ENCODE results near the gene ICAM1. TPM values are rescaled to one million over a fixed set of nuclear protein-coding genes. Genes with fewer than 3 reads are reported as not detected.

The ICAM1 gene
- total RNA-seq, 6 experiments from 2014 or later = 4.6 to 186 (median 38.5) TPM

DNA sequence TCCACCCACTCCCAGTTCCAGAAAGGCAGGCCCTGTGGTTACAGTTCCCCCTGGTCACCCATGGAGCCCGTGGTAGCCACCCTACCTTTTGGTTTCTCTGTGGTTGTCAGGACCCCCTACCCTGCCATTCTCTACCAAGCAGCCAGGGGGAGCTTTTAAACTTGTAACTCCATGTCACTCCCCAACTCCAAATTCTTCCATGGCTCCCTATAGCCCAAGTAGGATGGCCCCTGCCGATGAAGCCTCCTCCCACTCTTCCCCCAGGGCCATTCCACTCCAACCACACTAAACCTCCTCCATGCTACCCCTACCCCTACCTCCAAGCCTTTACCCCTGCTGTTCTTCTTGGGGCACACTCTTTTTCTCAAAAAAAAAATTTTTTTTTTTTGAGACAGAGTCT, 42.0 kb upstream of the ICAM1 start:
- DNase-seq = no peak
- ATAC-seq = peak; percentile 8 to 47 (median 11)

DNA sequence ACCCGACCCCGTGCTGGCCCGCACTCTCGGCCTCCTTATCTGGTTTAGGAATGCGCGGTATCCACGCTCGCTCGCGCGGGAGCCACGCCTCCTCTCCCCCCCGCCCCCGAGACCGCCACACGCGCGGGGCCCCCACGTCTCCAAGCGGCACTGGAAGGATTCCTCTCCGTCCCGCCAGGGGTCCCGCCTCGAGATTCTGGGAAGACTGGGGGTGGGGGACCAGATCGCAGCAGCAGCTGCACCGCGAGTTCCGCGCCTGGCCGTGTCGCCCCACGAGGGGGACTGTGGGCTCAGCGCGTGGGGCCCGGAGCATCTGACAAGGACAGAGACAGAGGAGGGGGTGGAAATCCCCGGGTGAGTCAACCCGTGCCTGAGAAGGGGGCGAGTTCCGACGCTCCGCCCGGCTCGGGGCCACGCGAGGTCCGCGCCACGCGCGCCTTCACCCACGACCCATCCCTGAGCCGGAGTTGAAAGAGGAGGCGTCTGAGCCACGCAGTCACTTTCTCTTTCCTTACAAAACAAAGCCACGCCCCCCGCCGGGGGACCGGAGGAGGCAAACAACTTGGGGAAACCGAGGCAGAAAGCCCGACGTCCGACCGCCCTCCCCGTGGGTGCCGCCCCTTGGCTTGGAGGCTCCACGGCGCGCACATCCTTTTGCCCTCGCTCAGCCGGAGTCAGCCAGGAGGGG, 40.6 kb upstream of the ICAM1 start:
- WGBS (ENCODE audit: insufficient coverage, low coverage, low lambda C conversion rate, missing lambda C conversion rate) = 2% methylated on average over 9 of the region's 70 CpGs
- peak in 3 of 4 donors; percentile 4 to 8 (median 8) for ATAC-seq
- intact Hi-C loops (cut with DNase I) = no loop called here
- H3K4me3 ChIP-seq = peak overlapping the region; percentile 65 to 81 (median 67)
- peaks cover 0 to 8% (median 1%) of the 10 kb centered on the region in 4 donors for H3K4me1 ChIP-seq
- peak overlapping the region; percentile 46 to 85 (median 71) for H3K27ac ChIP-seq
- H3K36me3 ChIP-seq = no peaks in the 10 kb centered on the region
- no peaks in the 10 kb centered on the region for H3K27me3 ChIP-seq
- no peaks in the 10 kb centered on the region for H3K9me3 ChIP-seq
- TF ChIP-seq POLR2A (IDR thresholded peaks at IDR 0.05) = no peak
- TF ChIP-seq, protein P1, sequence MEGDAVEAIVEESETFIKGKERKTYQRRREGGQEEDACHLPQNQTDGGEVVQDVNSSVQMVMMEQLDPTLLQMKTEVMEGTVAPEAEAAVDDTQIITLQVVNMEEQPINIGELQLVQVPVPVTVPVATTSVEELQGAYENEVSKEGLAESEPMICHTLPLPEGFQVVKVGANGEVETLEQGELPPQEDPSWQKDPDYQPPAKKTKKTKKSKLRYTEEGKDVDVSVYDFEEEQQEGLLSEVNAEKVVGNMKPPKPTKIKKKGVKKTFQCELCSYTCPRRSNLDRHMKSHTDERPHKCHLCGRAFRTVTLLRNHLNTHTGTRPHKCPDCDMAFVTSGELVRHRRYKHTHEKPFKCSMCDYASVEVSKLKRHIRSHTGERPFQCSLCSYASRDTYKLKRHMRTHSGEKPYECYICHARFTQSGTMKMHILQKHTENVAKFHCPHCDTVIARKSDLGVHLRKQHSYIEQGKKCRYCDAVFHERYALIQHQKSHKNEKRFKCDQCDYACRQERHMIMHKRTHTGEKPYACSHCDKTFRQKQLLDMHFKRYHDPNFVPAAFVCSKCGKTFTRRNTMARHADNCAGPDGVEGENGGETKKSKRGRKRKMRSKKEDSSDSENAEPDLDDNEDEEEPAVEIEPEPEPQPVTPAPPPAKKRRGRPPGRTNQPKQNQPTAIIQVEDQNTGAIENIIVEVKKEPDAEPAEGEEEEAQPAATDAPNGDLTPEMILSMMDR (IDR thresholded peaks at IDR 0.05) = peak in 1 of 4 donors; percentile 9
- peak; percentile 53 to 66 (median 53) for DNase-seq

More for the DNA sequence above, 42.0 kb upstream of the ICAM1 start:
- Histone ChIP-seq H3K4me3 (no peak overlapping the region), H3K27me3 (no peaks in the 10 kb centered on the region), H3K9me3 (no peaks in the 10 kb centered on the region), H3K36me3 (no peaks in the 10 kb centered on the region), H3K4me1 (no peaks in the 10 kb centered on the region), H3K27ac (no peak overlapping the region)
- intact Hi-C loops (cut with DNase I) = no loop called here
- WGBS (ENCODE audit: insufficient coverage, low coverage, low lambda C conversion rate, missing lambda C conversion rate) = 24% methylated on average over 2 of the region's 2 CpGs
- TF ChIP-seq POLR2A (IDR thresholded peaks at IDR 0.05) = no peak
- TF ChIP-seq, protein P1 (IDR thresholded peaks at IDR 0.05) = peak; percentile 46 to 50 (median 49)

DNA sequence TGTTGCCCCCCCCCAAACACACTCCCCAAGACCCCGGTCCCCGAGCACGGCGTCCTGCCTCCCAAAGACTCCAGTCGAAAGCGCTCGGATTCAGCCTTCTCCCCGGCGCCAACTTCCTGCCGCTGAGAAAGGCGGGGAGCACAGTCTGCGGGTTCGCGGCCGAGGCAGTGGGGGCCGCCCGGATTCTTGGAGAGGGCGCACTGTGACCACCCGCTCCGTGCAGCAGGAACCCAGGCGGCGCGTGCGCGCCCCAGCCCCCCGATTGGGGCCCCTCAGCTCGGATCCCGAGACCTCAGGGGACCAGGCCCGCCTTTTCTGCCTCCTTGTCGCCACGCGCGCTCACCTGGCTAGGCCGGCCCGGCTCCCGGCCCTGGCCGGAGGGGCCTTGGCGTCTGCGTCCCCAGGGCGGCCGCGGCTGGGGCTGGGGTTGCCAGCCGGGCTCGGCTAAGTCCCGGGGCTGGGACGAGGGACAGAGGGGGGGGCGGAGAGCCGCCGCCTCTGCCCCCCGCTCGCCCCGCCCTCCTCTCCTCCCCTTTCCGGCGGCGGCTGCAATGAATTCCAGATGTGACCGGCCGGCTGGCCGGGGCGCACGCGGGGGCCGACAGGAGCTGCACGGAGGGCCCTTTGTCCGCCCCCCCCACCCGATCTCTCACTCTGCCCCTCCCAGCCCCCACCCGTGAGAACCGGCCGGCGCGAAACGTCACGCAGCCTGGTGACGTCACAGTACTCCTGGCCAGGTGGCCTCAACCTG, 39.9 kb upstream of the ICAM1 start, which contains the start of gene S1PR2:
Gene S1PR2 (minus strand): TSS at position 471 of the 751 bp plus-strand sequence. CDS start 6,426 bp downstream, outside the sequence.
- peak; percentile 76 to 85 (median 80) for ATAC-seq
- Histone ChIP-seq H3K36me3 (no peaks in the 10 kb centered on the region), H3K4me3 (peak within 1 kb of the TSS; percentile 65 to 81 (median 67)), H3K4me1 (peaks cover 0 to 15% (median 5%) of the 10 kb centered on the region in 4 donors), H3K27me3 (no peaks in the 10 kb centered on the region), H3K9me3 (no peaks in the 10 kb centered on the region), H3K27ac (peak within 1 kb of the TSS; percentile 46 to 85 (median 71))
- DNase-seq = peak; percentile 69 to 82 (median 78)
- intact Hi-C loops (cut with DNase I) = no loop called here
- TF ChIP-seq, protein P1 (IDR thresholded peaks at IDR 0.05) = no peak
- TF ChIP-seq POLR2A (IDR thresholded peaks at IDR 0.05) = peak; percentile 70
- 0% methylated on average over 16 of the region's 73 CpGs for WGBS (ENCODE audit: insufficient coverage, low coverage, low lambda C conversion rate, missing lambda C conversion rate)

DNA sequence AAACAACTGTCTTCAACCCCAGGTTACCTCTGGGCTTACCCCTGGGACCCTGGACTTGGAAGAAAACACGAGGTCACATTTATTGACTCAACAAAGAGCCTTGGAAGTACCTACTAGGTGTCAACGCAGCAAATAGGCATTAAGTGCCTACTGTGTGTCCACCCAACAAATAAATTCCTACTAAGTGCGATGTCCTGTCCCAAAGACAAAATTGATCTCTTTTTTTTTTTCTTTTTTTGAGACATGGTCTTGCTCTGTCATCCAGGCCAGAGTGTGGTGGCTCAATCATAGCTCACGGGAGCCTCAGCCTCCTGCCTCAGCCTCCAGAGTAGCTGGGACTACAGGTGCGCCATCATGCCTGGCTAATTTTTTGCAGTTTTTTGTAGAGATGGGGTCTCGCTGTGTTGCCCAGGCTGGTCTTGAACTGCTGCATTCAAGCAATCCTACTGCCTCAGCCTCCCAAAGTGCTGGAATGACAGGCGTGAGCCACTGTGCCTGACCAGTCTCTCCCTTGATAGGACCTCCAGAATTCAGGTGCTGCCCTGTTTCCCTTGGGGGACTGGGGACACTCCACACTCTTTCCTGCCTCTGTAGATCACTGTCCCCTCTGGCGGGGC, 39.2 kb upstream of the ICAM1 start:
- Histone ChIP-seq H3K27me3 (no peaks in the 10 kb centered on the region), H3K4me1 (peaks cover 0 to 19% (median 5%) of the 10 kb centered on the region in 4 donors), H3K27ac (peak overlapping the region; percentile 46 to 85 (median 71)), H3K9me3 (no peaks in the 10 kb centered on the region), H3K36me3 (no peaks in the 10 kb centered on the region), H3K4me3 (peak overlapping the region; percentile 65 to 81 (median 67))
- ATAC-seq (no peak), DNase-seq (no peak)
- intact Hi-C loops (cut with DNase I) = no loop called here
- WGBS (ENCODE audit: insufficient coverage, low coverage, low lambda C conversion rate, missing lambda C conversion rate) = 77% methylated on average over 6 of the region's 8 CpGs
- TF ChIP-seq, protein P1 (IDR thresholded peaks at IDR 0.05) = no peak
- TF ChIP-seq POLR2A (IDR thresholded peaks at IDR 0.05) = no peak

All from right lobe of liver (tissue), 6 donors.